Measurements from ENCODE around the gene PHPT1. TPM values are rescaled to one million over a fixed set of nuclear protein-coding genes. Genes with fewer than 3 reads are reported as not detected.

PHPT1 gene
- total RNA-seq, 1 donor from 2014 or later: 192 TPM

GRCh38 chr9:136804509-136805206 is 44.6 kb upstream of the PHPT1 start:
- H3K4me1 Mint-ChIP-seq (ENCODE audit: low read depth): peaks cover 31% of the 10 kb centered on the region
- H3K36me3 Mint-ChIP-seq (ENCODE audit: low read depth): peaks cover 5% of the 10 kb centered on the region
- DNase-seq (ENCODE audit: low spot score): peak; percentile 90
- no peak for TF ChIP-seq CTCF (IDR thresholded peaks at IDR 0.05)
- H3K4me3 Mint-ChIP-seq (ENCODE audit: unreplicated experiment): no peak overlapping the region
- no peak overlapping the region for H3K27ac Mint-ChIP-seq (ENCODE audit: unreplicated experiment)
- H3K27me3 Mint-ChIP-seq (ENCODE audit: low read depth): peaks cover 17% of the 10 kb centered on the region
- no peaks in the 10 kb centered on the region for H3K9me3 Mint-ChIP-seq (ENCODE audit: low read depth)

GRCh38 chr9:136805207-136805740 is 43.9 kb upstream of the PHPT1 start:
- no peak overlapping the region for H3K27ac Mint-ChIP-seq (ENCODE audit: unreplicated experiment)
- DNase-seq (ENCODE audit: low spot score): peak; percentile 84
- no peak overlapping the region for H3K4me3 Mint-ChIP-seq (ENCODE audit: unreplicated experiment)
- no peaks in the 10 kb centered on the region for H3K9me3 Mint-ChIP-seq (ENCODE audit: low read depth)
- peaks cover 17% of the 10 kb centered on the region for H3K27me3 Mint-ChIP-seq (ENCODE audit: low read depth)
- H3K36me3 Mint-ChIP-seq (ENCODE audit: low read depth): peaks cover 7% of the 10 kb centered on the region
- H3K4me1 Mint-ChIP-seq (ENCODE audit: low read depth): peaks cover 34% of the 10 kb centered on the region
- TF ChIP-seq CTCF (IDR thresholded peaks at IDR 0.05): no peak

- Mint-ChIP-seq H3K9me3 (ENCODE audit: low read depth) (no peaks in the 10 kb centered on the region), H3K27me3 (ENCODE audit: low read depth) (peaks cover 13% of the 10 kb centered on the region)
These were observed 43.1 kb upstream of the PHPT1 start for GRCh38 chr9:136806067-136806466.

GRCh38 chr9:136806631-136807201 is 42.5 kb upstream of the PHPT1 start:
- H3K27me3 Mint-ChIP-seq (ENCODE audit: low read depth): peaks cover 11% of the 10 kb centered on the region
- peaks cover 29% of the 10 kb centered on the region for H3K4me1 Mint-ChIP-seq (ENCODE audit: low read depth)
- DNase-seq (ENCODE audit: low spot score): peak; percentile 75
- H3K36me3 Mint-ChIP-seq (ENCODE audit: low read depth): peaks cover 9% of the 10 kb centered on the region
- no peak for TF ChIP-seq CTCF (IDR thresholded peaks at IDR 0.05)
- H3K4me3 Mint-ChIP-seq (ENCODE audit: unreplicated experiment): peak overlapping the region; percentile 83
- no peaks in the 10 kb centered on the region for H3K9me3 Mint-ChIP-seq (ENCODE audit: low read depth)
- H3K27ac Mint-ChIP-seq (ENCODE audit: unreplicated experiment): no peak overlapping the region

More at GRCh38 chr9:136806067-136806466, 43.1 kb upstream of the PHPT1 start:
- H3K36me3 Mint-ChIP-seq (ENCODE audit: low read depth): peaks cover 8% of the 10 kb centered on the region
- peak overlapping the region; percentile 83 for H3K4me3 Mint-ChIP-seq (ENCODE audit: unreplicated experiment)
- no peak for TF ChIP-seq CTCF (IDR thresholded peaks at IDR 0.05)
- H3K4me1 Mint-ChIP-seq (ENCODE audit: low read depth): peaks cover 30% of the 10 kb centered on the region
- DNase-seq (ENCODE audit: low spot score): peak; percentile 72
- no peak overlapping the region for H3K27ac Mint-ChIP-seq (ENCODE audit: unreplicated experiment)

GRCh38 chr9:136807281-136808074 is 41.7 kb upstream of the PHPT1 start, which contains the start of gene RABL6:
Gene RABL6, plus strand, starts transcription at chr9:136807948. Its CDS starts 249 bp downstream, at chr9:136808197.
- peak; percentile 11 for TF ChIP-seq CTCF (IDR thresholded peaks at IDR 0.05)
- DNase-seq (ENCODE audit: low spot score): peak; percentile 88
- Mint-ChIP-seq H3K4me1 (ENCODE audit: low read depth) (peaks cover 29% of the 10 kb centered on the region), H3K36me3 (ENCODE audit: low read depth) (peaks cover 9% of the 10 kb centered on the region), H3K4me3 (ENCODE audit: unreplicated experiment) (peak within 1 kb of the TSS; percentile 83), H3K27me3 (ENCODE audit: low read depth) (peaks cover 5% of the 10 kb centered on the region), H3K9me3 (ENCODE audit: low read depth) (no peaks in the 10 kb centered on the region), H3K27ac (ENCODE audit: unreplicated experiment) (peak within 1 kb of the TSS; percentile 79)
